GM12878 (cell line): ENCODE data around the gene C1orf87. TPM values are rescaled to one million over a fixed set of nuclear protein-coding genes. Genes with fewer than 3 reads are reported as not detected.

Experiments used
- ATAC-seq: fragments of 200-7000 bp; cut with Tn5 transposase; 3 replicates; pipeline ENCODE4 v1.9.1; 2020; ENCODE audit warnings: mild to moderate bottlenecking, moderate library complexity
- BruUV-seq: library from RNA; stranded (reverse); fragments of 400-500 nt; replicated peaks from 2 replicates; lab custom pipeline; 2021; lab: Mats Ljungman, UMichigan
- CTCF ChIA-PET: fragments of 300-600 bp; sonication (Branson Sonifier 250); formaldehyde crosslinking; extraction: SDS; loops from one replicate; lab custom pipeline; 2021; ENCODE audit warnings: inconsistent platforms; lab: Yijun Ruan, JAX
- POLR2A ChIA-PET: fragments of 350-600 bp; formaldehyde crosslinking; extraction: SDS; loops from one replicate; lab custom pipeline; 2021; ENCODE audit warnings: inconsistent platforms; lab: Charles Lee
- RAD21 ChIA-PET: fragments of 300-600 bp; sonication (Branson Sonifier 250); formaldehyde crosslinking; loops from one replicate; lab custom pipeline; 2023; ENCODE audit warnings: antibody characterized with exemption; ENCODE audit not compliant: unreplicated experiment; lab: Charles Lee
- SMC1A ChIA-PET: fragments of 300-600 bp; sonication (Branson Sonifier 250); formaldehyde crosslinking; loops from one replicate; lab custom pipeline; 2023; ENCODE audit not compliant: unreplicated experiment, uncharacterized antibody; lab: Charles Lee
- DNase-seq: peaks from one replicate; pipeline ENCODE4 v3.0.0-alpha.2; 2011; ENCODE audit warnings: low read depth, low spot score
- FAIRE-seq: peaks from 3 replicates; lab custom pipeline; 2011; peaks lifted over from hg19 to GRCh38; lab: Jason Lieb, UNC
- H2AFZ ChIP-seq: 2 replicates; pipeline ENCODE4 v1.6.0; 2011; ENCODE audit warnings: low read depth, low read length, control low read depth; ENCODE audit not compliant: control insufficient read depth
- H3K27ac ChIP-seq: 2 replicates; pipeline ENCODE4 v1.5.1; 2011; ENCODE audit warnings: control low read depth; ENCODE audit not compliant: control insufficient read depth, insufficient read depth
- H3K27me3 ChIP-seq, 2 experiments: replicated peaks in 1 of 2; 2 replicates each; pipeline versions ENCODE4 v1.6.0 to v1.6.1; 2011; ENCODE audit warnings: low read length in 1 of 2; ENCODE audit not compliant: control insufficient read depth in 2 of 2, insufficient read depth in 2 of 2
- H3K36me3 ChIP-seq, 2 experiments: 2 replicates each; pipeline ENCODE4 v1.5.1; 2011; ENCODE audit warnings: low read length in 1 of 2; ENCODE audit not compliant: control insufficient read depth in 2 of 2, insufficient read depth in 2 of 2
- H3K4me1 ChIP-seq: 2 replicates; pipeline ENCODE4 v1.6.1; 2011; ENCODE audit warnings: mild to moderate bottlenecking, low read length, moderate library complexity, mixed read lengths; ENCODE audit not compliant: control insufficient read depth, insufficient read depth
- H3K4me2 ChIP-seq: 2 replicates; pipeline ENCODE4 v1.6.0; 2011; ENCODE audit warnings: control low read depth; ENCODE audit not compliant: control insufficient read depth, insufficient read depth
- H3K4me3 ChIP-seq: fragments of 200-600 bp; sonication (generic); 2 replicates; pipeline ENCODE4 v1.5.1; 2016
- H3K79me2 ChIP-seq: 2 replicates; pipeline ENCODE4 v1.6.0; 2011; ENCODE audit warnings: low read length; ENCODE audit not compliant: control insufficient read depth, insufficient read depth
- H3K9ac ChIP-seq: 2 replicates; pipeline ENCODE4 v1.8.0; 2011; ENCODE audit warnings: low read length, control low read depth, mixed read lengths; ENCODE audit not compliant: control insufficient read depth, insufficient read depth
- H3K9me3 ChIP-seq: replicated peaks from 3 replicates; pipeline ENCODE4 v1.5.1; 2011; ENCODE audit warnings: mild to moderate bottlenecking, low read length; ENCODE audit not compliant: control insufficient read depth, insufficient read depth
- H4K20me1 ChIP-seq: 2 replicates; pipeline ENCODE4 v1.6.0; 2011; ENCODE audit not compliant: control insufficient read depth, insufficient read depth
- ATF2 ChIP-seq: IDR thresholded peaks from 2 replicates; pipeline ENCODE4 v1.6.1; 2012; ENCODE audit warnings: low read length, inconsistent platforms
- CREB1 ChIP-seq: IDR thresholded peaks from 2 replicates; pipeline ENCODE4 v1.6.1; 2012; ENCODE audit warnings: low read depth, mild to moderate bottlenecking, inconsistent platforms
- FOXK2 ChIP-seq: fragments of 450-650 bp; IDR thresholded peaks from 2 replicates; pipeline ENCODE4 v1.6.1; 2017; ENCODE audit warnings: mild to moderate bottlenecking, moderate library complexity
- GATAD2B ChIP-seq: fragments of 450-650 bp; conservative IDR thresholded peaks from 2 replicates; pipeline ENCODE4 v1.6.1; 2017; ENCODE audit warnings: low read depth, mild to moderate bottlenecking, moderate library complexity
- HCFC1 ChIP-seq: fragments of 150-350 bp; IDR thresholded peaks from 2 replicates; pipeline ENCODE4 v1.6.1; 2014; ENCODE audit warnings: low read length
- KDM1A ChIP-seq: fragments of 200-600 bp; sonication (generic); IDR thresholded peaks from 2 replicates; pipeline ENCODE4 v1.6.1; 2016; ENCODE audit warnings: borderline replicate concordance
- MTA2 ChIP-seq: fragments of 450-650 bp; IDR thresholded peaks from 2 replicates; pipeline ENCODE4 v1.6.1; 2016; ENCODE audit warnings: low read depth, mild to moderate bottlenecking, moderate library complexity
- PAX5 ChIP-seq: IDR thresholded peaks from 2 replicates; pipeline ENCODE4 v1.6.1; 2011; ENCODE audit warnings: low read depth, low read length, borderline replicate concordance
- SKIL ChIP-seq: fragments of 450-650 bp; IDR thresholded peaks from 2 replicates; pipeline ENCODE4 v1.6.1; 2017; ENCODE audit warnings: mild to moderate bottlenecking, low read depth, inconsistent platforms; ENCODE audit not compliant: poor library complexity, severe bottlenecking
- SP1 ChIP-seq: IDR thresholded peaks from one replicate; pipeline ENCODE4 v1.6.1; 2011; ENCODE audit warnings: low read depth, low read length
- SREBF2 ChIP-seq: IDR thresholded peaks from 2 replicates; pipeline ENCODE4 v1.6.1; 2012; ENCODE audit warnings: mild to moderate bottlenecking, low read length
- USF1 ChIP-seq: IDR thresholded peaks from 2 replicates; pipeline ENCODE4 v1.6.1; 2011; ENCODE audit warnings: borderline replicate concordance, low read depth, mild to moderate bottlenecking, moderate library complexity, mixed read lengths, low read length; ENCODE audit not compliant: insufficient read depth; ENCODE audit errors: extremely low read length
- ZBTB4 ChIP-seq: fragments of 450-650 bp; formaldehyde crosslinking; IDR thresholded peaks from 2 replicates; pipeline ENCODE4 v1.4.0; 2022; ENCODE audit warnings: mild to moderate bottlenecking, moderate library complexity
- WGBS: methylation state at CpG from one replicate; pipeline ENCODE4 v1.1.6; 2016; ENCODE audit warnings: low lambda C conversion rate; ENCODE audit not compliant: insufficient replicate concordance, insufficient coverage; ENCODE audit errors: missing lambda C conversion rate; 5-methylcytosine and 5-hydroxymethylcytosine counted together
- in situ Hi-C: fragments of 300-500 bp; cut with MboI; formaldehyde crosslinking; loops from 9 replicates; pipeline ENCODE4 v1.14.3; 2018; ENCODE audit warnings: mixed read lengths
- intact Hi-C: fragments of 100-400 bp; cut with micrococcal nuclease; formaldehyde crosslinking; loops from one replicate; pipeline ENCODE4 v1.14.2; 2022; ENCODE audit not compliant: unreplicated experiment
- polyA plus RNA-seq, 11 experiments: library from polyadenylated mRNA; depleted of rRNA in 4 of 11; unstranded in 6 of 11; stranded (reverse) in 5 of 11; fragments of >200 nt; fragmentation: Nextera tagmentation in 4 of 11; fragmentation: Illumina TruSeq in 1 of 11; extraction: Ambion mirVana in 4 of 11; extraction: Trizol in 1 of 11; gene quantifications; 1 replicate in 1 of 11; 2 replicates in 10 of 11; pipeline versions ENCODE4 v1.2.1 to v1.2.3, GENCODE V29; 2011 to 2016; ENCODE audit warnings: inconsistent platforms in 2 of 11, missing spikeins in 2 of 11, low read depth in 1 of 11
- total RNA-seq, 4 experiments: library from RNA; depleted of rRNA in 3 of 4; stranded (reverse); fragments of >200 nt in 3 of 4; fragmentation: Illumina TruSeq in 1 of 4; extraction: Trizol in 1 of 4; gene quantifications; 2 replicates each; pipeline versions ENCODE4 v1.2.1 to v1.2.3, GENCODE V29; 2013 to 2021

Gene C1orf87
- total and polyA plus RNA-seq, 10 of the 15 experiments (the other 5 are each of a cell fraction or from before 2014, with no cell fraction given), result not detected

- ChIA-PET CTCF (no interaction called here), POLR2A (no interaction called here), RAD21 (no interaction called here), SMC1A (no interaction called here)
- H3K36me3 ChIP-seq, result no peaks in the 10 kb centered on the region
- ATAC-seq (no peak), FAIRE-seq (no peak), DNase-seq (no peak)
- no peaks in the 10 kb centered on the region for H3K9me3 ChIP-seq
- 0% methylated on average over 1 of the region's 1 CpG for WGBS
- H3K27ac ChIP-seq, result no peak overlapping the region
- intact Hi-C loops, result no loop called here
- in situ Hi-C loops, result no loop called here
- BruUV-seq, result no TSS peak
- no peak overlapping the region for H3K4me2 ChIP-seq
- H3K9ac ChIP-seq, result no peak overlapping the region
- H3K4me3 ChIP-seq, result no peak overlapping the region
- no peaks in the 10 kb centered on the region for H4K20me1 ChIP-seq
- no peaks in the 10 kb centered on the region for H3K4me1 ChIP-seq
- no peak overlapping the region for H2AFZ ChIP-seq
- no peaks in the 10 kb centered on the region for H3K79me2 ChIP-seq
- no peaks in the 10 kb centered on the region for H3K27me3 ChIP-seq
- TF ChIP-seq ATF2 (no peak), CREB1 (no peak), SREBF2 (no peak), SKIL (no peak), HCFC1 (no peak), GATAD2B (no peak), PAX5 (no peak), SP1 (no peak), ZBTB4 (no peak), KDM1A (no peak), USF1 (no peak), FOXK2 (no peak), MTA2 (no peak)
Observed at GRCh38 chr1:60010690-60011089, 62.9 kb downstream of the C1orf87 start.
